ENCODE results near the gene CAV3. TPM values are rescaled to one million over a fixed set of nuclear protein-coding genes. Genes with fewer than 3 reads are reported as not detected.

CAV3 gene
- total RNA-seq, 2 donors from 2014 or later, result not detected

DNA sequence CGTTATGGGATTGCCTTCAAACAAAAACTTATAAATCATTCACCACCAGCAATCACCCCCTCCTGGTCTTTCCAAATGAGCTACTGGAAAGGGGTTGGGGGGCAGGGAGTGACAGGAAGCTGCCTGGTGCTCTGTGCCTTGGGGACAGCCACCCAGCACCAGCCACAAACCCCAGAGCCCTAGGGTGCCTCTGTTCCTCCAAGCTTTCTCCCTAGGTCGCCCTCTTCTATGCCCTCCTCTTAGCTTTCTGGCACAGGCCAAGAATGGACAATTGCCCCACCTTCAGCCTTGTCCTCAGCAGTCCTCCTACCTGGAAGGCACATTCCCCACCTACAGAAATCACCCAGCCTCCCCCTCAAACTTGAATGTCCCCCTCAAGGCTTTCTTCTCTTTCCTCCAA lies 32.5 kb downstream of the CAV3 start:
- H3K4me1 ChIP-seq, result peaks cover 26% of the 10 kb centered on the region
- DNase-seq (no peak), ATAC-seq (no peak)
- H3K4me3 ChIP-seq, result no peak overlapping the region
- H3K27me3 ChIP-seq, result peaks cover 0 to 10% of the 10 kb centered on the region in 2 donors
- intact Hi-C loops (cut with DNase I), result no loop called here
- no peaks in the 10 kb centered on the region for H3K36me3 ChIP-seq (replicated peaks in 1 of 2; ENCODE audit: insufficient read depth in 1 of 2, low read depth in 2 of 2)
- TF ChIP-seq POLR2A (IDR thresholded peaks at IDR 0.05), result no peak
- TF ChIP-seq, protein P1, sequence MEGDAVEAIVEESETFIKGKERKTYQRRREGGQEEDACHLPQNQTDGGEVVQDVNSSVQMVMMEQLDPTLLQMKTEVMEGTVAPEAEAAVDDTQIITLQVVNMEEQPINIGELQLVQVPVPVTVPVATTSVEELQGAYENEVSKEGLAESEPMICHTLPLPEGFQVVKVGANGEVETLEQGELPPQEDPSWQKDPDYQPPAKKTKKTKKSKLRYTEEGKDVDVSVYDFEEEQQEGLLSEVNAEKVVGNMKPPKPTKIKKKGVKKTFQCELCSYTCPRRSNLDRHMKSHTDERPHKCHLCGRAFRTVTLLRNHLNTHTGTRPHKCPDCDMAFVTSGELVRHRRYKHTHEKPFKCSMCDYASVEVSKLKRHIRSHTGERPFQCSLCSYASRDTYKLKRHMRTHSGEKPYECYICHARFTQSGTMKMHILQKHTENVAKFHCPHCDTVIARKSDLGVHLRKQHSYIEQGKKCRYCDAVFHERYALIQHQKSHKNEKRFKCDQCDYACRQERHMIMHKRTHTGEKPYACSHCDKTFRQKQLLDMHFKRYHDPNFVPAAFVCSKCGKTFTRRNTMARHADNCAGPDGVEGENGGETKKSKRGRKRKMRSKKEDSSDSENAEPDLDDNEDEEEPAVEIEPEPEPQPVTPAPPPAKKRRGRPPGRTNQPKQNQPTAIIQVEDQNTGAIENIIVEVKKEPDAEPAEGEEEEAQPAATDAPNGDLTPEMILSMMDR (IDR thresholded peaks at IDR 0.05), result no peak
- no peak overlapping the region for H3K27ac ChIP-seq
- no peaks in the 10 kb centered on the region for H3K9me3 ChIP-seq
- 81 to 87% methylated on average over 2 of the region's 2 CpGs for WGBS, 2 donors

DNA sequence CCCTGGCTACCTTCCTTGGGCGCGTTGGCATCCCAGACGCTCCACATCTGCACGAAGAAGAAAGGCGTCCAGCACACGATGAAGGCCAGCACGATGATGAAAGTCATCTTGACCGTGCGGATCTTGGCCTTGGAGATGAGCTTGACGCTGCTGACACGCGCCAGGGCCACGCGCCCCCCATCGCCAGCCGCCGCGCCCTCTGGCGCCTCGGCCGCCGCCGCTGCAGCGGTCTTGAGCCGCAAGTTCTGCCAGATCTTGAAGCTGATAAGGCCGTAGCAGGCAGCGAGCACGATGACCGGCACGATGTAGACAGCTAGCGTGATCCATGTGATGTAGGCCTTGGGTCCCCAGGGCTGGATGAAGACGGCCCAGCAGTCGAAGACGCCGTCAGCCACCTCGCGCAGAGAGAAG lies 33.7 kb downstream of the CAV3 start:
- TF ChIP-seq, protein P1 (IDR thresholded peaks at IDR 0.05), result no peak
- no peak for TF ChIP-seq POLR2A (IDR thresholded peaks at IDR 0.05)
- intact Hi-C loops (cut with DNase I), result no loop called here
- DNase-seq, result no peak
- no peak for ATAC-seq
- H3K36me3 ChIP-seq (replicated peaks in 1 of 2; ENCODE audit: insufficient read depth in 1 of 2, low read depth in 2 of 2), result no peaks in the 10 kb centered on the region
- no peaks in the 10 kb centered on the region for H3K9me3 ChIP-seq
- H3K27me3 ChIP-seq, result peaks cover 0 to 10% of the 10 kb centered on the region in 2 donors
- 15 to 30% methylated on average over 23 to 37 of the region's 37 CpGs for WGBS, 2 donors
- H3K4me1 ChIP-seq, result peaks cover 26% of the 10 kb centered on the region
- H3K4me3 ChIP-seq, result no peak overlapping the region
- no peak overlapping the region for H3K27ac ChIP-seq

DNA sequence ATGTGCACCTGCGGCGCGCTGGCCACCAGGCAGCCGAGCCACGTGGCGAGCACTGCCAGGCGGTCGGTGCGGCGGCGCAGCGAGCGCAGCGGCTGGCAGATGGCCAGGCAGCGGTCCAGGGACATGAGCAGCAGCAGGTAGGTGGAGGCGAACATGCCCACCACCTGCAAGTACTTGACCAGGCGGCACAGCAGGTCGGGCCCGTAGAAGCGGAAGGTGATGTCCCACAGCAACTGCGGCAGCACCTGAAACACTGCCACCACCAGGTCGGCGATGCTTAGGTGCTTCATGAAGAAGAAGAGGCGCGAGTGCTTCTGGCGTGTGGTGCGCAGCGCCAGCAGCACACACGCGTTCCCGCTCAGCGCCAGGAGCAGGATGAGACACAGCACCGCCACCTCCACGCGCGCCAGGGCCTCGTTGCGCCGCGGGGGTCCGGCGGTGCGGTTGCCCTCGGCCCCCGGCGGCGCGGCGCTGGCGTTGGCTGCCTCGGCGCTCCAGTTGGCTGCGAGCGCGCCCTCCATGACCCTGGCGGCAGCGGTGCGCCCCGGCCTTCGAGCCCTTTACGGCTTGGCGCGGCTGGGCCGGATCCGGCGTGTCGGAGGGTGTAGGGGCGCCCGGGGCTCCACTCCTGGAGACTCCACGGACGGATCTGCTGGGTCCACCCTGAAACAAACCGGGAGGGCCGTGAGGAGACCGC lies 34.2 kb downstream of the CAV3 start:
- ATAC-seq (peak; percentile 60), DNase-seq (peak; percentile 36 to 53 (median 46))
- H3K36me3 ChIP-seq (replicated peaks in 1 of 2; ENCODE audit: insufficient read depth in 1 of 2, low read depth in 2 of 2), result no peaks in the 10 kb centered on the region
- intact Hi-C loops (cut with DNase I), result no loop called here
- H3K27ac ChIP-seq, result no peak overlapping the region
- TF ChIP-seq, protein P1 (IDR thresholded peaks at IDR 0.05), result peak in 5 of 7 experiments; percentile 4 to 26 (median 19)
- TF ChIP-seq POLR2A (IDR thresholded peaks at IDR 0.05), result no peak
- H3K4me3 ChIP-seq, result no peak overlapping the region
- 2% methylated on average over 56 of the region's 74 CpGs; no CpG with 5 or more reads in 1 of the 2 donors for WGBS, 2 donors
- no peaks in the 10 kb centered on the region for H3K9me3 ChIP-seq
- H3K27me3 ChIP-seq, result peaks cover 0 to 10% of the 10 kb centered on the region in 2 donors
- peaks cover 26% of the 10 kb centered on the region for H3K4me1 ChIP-seq

DNA sequence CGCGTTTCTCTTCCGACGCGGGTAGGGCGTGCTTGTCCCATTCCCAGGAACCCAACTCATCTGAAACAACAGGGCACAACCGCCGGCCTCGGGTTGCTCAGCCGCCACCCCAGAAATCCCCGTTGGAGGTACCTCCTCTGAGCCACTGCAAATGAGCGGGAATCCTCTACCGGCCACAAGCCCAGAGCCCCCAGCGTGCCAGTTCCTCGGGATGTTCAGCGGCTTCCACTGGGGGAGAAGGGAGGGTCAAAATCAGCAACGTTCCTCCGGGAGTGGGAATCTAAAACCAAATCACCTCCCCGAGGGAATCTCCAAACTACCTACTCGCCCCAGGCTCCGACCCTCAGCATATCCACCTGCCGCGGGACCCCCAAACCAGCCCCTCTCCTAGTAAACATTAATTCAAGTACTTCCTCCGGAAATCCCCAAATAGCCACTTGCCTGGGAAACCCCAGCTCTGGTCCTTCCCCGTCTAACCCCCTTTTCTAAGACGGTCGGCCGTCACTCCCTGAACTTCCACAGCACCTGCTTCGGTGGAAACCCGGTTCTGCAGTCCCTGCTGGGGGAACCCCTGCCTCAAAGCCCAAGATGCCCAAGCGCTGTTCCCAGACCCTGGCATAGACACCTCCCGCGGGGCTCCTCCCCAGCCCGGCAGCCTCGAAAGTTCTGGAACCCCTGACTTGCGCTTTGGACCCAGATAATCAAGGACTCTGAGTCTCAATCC lies 34.9 kb downstream of the CAV3 start:
- no peak for TF ChIP-seq POLR2A (IDR thresholded peaks at IDR 0.05)
- TF ChIP-seq, protein P1 (IDR thresholded peaks at IDR 0.05), result no peak
- intact Hi-C loops (cut with DNase I), result no loop called here
- peaks cover 0 to 10% of the 10 kb centered on the region in 2 donors for H3K27me3 ChIP-seq
- DNase-seq, result no peak
- no peak for ATAC-seq
- H3K27ac ChIP-seq, result no peak overlapping the region
- 4 to 15% methylated on average over 10 to 36 of the region's 36 CpGs for WGBS, 2 donors
- H3K9me3 ChIP-seq, result no peaks in the 10 kb centered on the region
- H3K4me1 ChIP-seq, result peaks cover 26% of the 10 kb centered on the region
- no peaks in the 10 kb centered on the region for H3K36me3 ChIP-seq (replicated peaks in 1 of 2; ENCODE audit: insufficient read depth in 1 of 2, low read depth in 2 of 2)
- H3K4me3 ChIP-seq, result no peak overlapping the region

Measured in body of pancreas (tissue), 4 donors.